CD4-positive, alpha-beta T cell treated with Interleukin-15 for 4 hours (primary cell): ENCODE data around the gene THSD1.

Source experiments
- DNase-seq: peaks from one replicate; pipeline ENCODE4 v3.0.0-alpha.2; 2020; ENCODE audit warnings: low spot score

THSD1 gene, protein sequence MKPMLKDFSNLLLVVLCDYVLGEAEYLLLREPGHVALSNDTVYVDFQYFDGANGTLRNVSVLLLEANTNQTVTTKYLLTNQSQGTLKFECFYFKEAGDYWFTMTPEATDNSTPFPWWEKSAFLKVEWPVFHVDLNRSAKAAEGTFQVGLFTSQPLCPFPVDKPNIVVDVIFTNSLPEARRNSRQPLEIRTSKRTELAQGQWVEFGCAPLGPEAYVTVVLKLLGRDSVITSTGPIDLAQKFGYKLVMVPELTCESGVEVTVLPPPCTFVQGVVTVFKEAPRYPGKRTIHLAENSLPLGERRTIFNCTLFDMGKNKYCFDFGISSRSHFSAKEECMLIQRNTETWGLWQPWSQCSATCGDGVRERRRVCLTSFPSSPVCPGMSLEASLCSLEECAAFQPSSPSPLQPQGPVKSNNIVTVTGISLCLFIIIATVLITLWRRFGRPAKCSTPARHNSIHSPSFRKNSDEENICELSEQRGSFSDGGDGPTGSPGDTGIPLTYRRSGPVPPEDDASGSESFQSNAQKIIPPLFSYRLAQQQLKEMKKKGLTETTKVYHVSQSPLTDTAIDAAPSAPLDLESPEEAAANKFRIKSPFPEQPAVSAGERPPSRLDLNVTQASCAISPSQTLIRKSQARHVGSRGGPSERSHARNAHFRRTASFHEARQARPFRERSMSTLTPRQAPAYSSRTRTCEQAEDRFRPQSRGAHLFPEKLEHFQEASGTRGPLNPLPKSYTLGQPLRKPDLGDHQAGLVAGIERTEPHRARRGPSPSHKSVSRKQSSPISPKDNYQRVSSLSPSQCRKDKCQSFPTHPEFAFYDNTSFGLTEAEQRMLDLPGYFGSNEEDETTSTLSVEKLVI

DNA sequence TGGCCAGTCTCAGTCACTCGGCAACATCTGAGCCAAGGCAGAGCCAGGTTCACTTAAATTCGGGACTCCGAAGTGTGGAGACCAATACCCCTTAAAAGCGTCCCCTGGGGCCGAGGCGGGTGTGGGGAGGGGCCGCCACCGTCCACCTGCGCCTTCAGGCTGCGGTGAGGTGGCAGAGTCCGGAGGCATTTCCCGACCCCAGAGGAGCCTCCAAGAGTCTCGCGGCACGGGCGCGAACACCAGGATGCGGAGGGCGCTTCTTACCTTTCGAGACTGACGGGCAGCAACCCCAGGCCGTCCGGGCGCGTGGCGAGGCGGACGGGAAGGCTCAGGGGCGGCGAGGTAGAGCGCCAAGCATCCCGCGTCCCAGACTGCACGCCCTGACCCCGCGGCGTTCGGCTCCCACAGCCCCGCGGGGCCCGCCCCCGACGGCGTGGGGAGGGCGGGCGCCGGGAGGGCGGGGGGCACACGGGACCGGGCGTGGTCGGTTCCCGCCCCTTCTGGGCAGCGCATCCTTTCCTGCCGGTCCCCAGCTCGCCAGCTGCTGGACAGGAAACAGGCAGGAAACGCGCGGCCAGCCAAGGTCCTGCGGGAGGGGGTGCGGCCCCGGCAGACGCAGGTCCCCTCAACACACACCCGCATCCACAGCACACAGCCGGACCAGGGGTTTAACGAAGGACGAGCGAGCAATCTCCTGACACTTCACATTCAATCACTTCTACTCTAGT is at the start of gene THSD1:
TSS of gene THSD1 (minus strand) at position 406 of the 728 bp plus-strand sequence. CDS start 3,572 bp downstream, outside the sequence.
- no peak for DNase-seq

DNA sequence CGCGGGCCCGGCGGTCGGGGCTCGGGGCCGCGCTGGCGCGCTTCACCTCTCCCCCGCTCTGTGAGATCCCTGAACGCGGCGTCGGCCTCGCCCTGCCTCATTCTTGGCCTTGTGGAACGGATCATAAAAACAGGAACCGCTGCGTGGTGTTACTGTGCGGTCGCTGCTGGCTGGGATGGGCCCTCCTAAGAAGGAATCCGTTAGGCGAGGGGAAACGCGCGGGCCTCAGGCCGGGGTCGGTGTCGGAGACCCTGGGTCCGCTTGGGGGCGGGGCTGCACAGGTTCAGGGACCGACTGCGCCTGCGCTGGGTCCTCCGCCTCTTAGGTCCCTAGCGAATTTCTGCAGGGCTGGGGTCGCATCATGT is 49.7 kb upstream of the THSD1 start:
- DNase-seq: peak; percentile 71

DNA sequence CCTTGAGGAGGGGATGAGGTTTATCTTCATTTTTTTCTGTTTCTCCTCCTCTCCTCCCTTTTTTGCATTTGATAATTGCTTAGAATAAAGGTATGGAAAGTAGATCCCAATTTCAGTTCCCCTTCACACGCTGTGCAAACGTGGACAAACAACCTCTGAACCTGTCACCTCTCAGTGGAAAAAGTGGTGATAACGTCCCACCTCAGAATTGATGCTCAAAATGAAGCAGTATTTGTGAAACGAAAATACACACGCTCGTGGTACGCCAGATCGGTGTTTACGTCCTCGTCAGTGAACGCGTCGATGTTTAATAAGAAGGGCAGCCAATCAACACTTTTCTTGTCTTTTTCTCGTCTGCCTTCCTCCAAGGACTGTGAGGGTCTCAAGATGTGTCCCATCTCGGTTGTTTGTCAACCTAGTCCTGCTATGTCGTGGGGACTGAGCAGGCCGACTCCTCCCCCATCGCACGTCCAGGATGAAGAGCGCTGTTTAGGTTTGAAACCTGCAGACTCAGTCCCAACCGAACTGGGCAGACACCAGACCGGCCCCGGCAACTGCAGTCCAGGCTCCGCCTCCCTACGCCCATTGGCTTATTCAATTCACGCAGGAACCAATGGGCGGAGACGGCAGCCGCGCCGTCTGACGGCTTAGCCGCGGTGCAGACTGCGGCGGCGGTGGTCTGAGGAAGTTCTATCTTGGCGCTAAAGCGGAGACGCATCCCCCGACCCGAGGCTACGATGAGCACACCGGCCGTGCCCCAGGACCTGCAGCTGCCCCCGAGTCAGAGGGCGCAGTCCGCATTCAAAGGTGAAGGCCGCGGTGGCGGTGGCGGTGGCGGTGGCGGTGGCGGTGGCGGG is 49.1 kb upstream of the THSD1 start, which contains the start of gene CKAP2:
TSS of gene CKAP2 (plus strand) at position 659 of the 857 bp plus-strand sequence. CDS start at position 738, 79 bp downstream.
- DNase-seq: peak; percentile 94

DNA sequence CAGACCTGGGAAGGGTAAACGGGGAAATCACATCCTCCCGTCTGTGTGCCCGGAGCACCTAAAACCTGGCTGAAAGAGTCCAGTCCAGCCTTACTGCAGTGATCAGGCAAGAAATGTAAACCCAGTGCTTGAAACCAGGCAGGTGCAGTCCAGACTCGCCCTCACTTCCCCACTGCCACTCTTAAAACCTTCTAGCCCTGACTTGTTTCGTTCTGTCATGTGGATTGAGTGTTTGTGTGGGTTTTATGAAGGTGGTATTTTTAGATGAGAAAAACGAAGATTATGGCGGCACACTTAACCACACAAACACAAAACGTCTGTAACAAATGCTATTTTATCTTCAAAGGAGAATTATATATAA is 48.5 kb upstream of the THSD1 start:
- DNase-seq: no peak

DNA sequence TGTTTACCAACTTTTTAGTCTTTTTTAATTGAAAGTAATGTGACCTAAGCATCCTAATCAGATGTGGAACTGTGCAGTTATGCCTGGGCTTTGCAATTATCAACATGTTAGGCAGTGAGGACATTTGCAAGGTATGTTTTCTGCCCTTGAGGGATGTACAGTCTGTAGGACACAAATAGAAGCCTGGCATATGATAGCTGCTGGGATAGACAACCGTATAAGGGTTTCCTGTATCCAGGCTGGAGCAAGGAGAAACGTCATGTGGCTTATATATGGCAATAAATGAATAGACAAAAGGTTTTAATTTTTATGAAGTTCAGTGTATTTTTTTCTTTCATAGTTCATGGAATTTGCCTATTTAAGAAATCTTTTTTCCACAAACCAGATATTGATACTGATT is 46.5 kb upstream of the THSD1 start:
- no peak for DNase-seq

DNA sequence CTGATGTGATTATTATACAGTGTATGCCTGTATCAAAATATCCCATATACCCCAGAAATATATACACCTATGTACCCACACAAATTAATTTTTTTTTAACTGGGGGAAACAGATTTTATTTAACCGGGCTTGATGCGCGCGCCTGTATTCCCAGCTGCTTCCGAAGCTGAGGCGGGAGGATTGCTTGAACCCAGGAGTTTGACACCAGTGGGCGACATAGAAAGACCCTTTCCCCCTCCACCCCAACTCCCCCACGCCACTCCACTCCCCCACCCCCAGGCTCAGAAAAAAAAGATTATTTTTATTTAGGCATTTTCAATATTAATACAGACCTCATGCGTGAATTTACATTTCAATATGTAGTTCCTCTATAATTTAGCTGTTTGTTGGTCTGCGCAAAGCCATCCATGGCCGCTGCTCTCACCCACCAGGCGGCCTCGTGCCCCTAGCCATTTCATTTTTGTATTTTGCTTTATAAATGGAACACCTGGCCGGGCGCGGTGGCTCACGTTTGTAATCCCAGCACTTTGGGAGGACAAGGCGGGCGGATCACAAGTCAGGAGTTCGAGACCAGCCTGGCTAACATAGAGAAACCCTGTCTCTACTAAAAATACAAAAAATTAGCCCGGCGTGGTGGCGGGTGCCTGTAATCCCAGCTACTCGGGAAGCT is 45.3 kb upstream of the THSD1 start:
- no peak for DNase-seq

DNA sequence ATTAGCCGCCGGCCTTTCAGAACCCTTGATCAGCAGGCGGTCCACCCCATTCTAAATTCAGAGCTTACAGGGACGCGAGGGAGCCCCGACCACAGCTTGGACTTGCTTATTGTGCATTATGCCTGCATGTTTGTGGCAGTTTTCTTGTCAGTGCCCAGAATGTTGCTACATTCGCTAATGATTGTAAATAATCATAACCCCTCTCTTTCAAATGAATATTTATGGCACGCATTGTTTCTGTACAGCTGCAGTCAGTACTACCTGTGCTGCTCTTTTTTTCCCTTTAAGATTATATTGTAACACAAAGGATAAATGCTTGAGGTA is 44.8 kb upstream of the THSD1 start:
- DNase-seq: no peak

DNA sequence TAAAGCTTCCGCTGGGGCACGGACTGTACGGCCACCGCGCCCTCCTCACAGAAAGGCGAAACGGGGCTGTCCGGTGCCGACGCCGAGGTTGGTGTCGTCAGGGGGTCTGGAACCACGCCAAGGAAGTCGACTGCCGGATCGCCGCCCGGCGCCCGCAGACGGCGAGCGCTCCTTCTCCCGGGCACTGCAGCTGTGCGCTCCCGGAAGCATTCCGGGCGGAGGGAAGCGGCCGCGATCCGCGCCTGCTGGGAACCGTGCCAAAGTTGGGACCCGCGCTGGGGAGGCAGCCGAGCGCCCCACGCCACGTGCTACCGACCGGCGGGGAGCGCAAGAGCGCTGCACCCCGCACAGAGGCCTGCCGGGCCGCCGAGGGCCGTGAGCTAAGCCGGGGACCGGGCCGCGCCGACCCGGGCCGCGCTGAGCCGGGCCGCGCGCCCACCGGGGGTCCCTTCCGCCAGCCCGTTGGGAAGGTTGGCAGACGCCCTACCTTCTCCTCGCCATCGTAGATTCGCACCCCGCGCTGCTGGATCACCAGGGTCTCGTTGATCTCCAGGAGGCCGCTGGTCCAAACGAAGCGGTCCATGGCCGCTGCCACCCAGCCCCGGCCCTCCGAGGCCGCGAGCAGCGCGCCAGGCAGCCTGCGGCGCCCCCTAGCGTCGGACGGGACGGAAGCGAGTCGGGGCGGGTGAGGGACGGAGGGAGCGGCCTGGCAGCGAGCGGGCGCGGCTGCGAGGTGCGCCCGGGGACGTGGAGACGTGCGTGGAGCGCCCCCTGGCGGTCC is 44.2 kb upstream of the THSD1 start, which contains the start of gene VPS36:
TSS of gene VPS36 (minus strand) at position 623 of the 781 bp plus-strand sequence. CDS start at position 583, 40 bp downstream.
- DNase-seq: peak; percentile 96

DNA sequence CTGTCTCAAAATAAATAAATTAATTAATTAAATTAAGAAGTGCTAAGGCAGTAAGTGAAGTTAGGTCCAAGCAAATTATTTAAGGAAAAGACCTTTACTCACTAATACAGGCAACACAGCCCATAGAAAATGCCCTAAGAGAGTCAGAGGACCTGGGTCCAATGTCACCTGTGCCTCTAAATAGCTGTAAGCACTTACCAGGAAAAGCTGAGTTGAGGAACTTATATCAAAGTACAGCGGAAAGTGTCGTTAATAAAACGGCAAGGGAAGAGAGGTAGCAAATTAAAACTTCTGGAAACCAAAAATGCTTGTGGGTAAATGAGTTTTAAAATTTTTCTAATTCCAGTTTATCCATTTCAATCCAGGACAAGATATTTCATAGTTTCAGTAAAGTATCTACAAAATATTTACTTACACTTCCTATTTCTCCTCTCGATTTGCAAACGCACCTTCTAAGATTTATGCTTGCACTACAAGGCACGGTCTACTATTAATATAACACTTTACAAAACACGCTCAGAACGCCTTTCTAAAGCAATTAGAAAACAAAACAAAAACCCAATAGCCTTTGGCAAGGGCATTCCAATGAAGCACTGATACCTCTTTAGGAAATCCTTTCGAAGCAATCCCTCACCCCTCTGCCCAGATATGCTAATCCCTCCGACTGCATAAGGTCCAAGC is 43.5 kb upstream of the THSD1 start:
- no peak for DNase-seq

DNA sequence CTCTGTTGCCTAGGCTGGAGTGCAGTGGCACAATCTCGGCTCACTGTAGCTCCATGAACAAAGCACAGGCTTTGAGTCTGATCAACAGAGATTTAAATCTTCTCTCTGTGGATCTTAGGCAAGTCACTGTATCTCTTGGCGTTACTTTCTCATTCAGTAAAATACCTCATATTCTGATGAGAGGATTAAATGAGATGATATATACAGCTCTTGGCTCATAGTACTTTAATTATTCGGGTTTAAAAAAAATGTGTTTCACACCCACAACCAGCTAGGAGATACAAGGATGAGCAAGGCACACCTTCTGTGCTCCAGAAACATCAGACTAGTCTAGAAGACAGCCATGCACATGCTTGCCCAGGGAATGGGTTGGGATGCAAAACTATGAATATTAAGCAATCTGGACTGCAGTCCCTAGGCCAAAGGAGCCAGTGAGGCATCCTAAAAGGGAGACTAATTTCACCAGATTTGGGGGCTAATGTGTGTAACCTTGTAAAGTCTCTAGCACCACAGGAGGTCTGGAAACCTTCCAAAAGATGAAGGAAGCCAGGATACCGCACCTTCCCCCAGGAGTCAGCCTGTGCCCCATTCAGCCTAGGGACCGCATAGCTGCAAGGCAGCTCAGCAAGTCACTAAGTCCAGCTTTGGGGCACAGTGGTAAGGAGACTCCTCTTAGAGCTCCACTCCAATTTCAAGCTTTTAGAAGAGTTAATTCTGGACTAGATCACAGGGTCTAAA is 42.0 kb upstream of the THSD1 start:
- no peak for DNase-seq

DNA sequence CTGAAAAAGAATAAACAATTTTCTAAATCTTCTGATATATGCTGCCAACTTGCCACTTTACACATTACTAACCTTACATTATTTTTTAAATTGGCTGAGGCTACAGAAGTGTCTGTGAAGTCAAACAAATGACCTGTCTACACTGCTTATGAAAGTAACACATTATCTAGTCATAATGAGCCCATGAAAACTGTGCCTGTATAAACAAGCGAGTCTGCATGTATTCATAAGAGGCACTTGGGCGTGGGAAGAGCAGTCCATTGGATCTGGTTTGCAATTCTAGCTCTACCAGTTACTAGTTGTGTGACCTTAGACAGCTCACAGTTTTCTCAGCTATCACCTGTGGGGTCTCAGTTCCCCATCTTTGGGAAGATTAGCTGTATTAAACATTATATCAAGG is 41.4 kb upstream of the THSD1 start:
- no peak for DNase-seq

DNA sequence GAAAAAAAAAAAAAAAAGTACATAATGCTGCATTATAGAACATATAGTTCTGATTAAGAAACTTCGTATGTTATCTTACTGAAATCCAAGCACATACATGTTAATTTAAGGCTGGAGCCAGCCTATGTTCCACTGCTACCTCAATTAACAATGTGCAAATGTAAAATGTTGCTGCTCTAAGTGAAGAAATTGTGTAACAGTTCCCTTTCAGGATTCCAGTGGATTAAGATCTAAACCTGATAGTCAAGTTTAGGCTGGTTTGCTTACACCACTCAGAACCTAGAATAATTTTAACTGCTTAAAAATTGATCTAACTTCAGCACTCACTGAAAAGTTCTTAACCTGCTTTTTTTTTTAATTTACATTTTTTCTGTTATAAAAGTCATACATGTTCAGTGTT is 40.3 kb upstream of the THSD1 start:
- DNase-seq: no peak

DNA sequence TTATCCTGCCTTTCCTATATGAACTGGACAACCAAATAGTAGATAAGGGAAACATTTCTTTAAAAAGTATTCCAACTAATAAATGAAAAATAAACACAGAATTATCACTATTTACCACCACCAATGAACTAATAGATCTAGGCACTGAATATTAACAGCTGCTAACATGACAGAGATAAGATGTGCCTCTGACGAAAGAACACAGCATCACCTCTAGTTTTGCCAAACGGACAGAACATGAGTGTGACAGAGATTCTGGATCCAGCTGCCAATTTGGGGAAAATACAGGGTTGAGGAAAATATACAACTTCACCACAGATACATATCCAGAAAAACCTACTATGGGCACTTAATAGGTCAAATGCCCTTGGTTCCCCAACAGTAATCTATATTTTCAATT is 26.5 kb upstream of the THSD1 start:
- no peak for DNase-seq

DNA sequence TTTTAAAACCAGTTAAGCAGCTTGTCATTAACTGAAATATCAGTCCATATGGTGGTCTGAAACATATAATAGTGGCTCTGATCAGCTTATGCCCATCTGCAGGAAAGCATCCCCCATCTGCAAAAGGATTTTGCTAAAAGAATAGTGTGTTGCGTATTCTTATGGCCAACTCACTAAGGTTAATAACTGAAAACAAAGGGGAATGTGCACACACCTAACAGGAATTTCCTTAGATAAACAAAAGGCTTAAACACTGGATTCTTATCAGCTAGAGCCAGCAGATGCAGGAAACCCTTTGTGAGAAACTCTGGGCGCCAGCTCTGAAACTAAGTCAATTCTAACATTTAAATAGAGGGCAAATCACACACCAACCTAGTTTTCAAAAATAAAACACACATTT is 22.3 kb upstream of the THSD1 start:
- DNase-seq: no peak

DNA sequence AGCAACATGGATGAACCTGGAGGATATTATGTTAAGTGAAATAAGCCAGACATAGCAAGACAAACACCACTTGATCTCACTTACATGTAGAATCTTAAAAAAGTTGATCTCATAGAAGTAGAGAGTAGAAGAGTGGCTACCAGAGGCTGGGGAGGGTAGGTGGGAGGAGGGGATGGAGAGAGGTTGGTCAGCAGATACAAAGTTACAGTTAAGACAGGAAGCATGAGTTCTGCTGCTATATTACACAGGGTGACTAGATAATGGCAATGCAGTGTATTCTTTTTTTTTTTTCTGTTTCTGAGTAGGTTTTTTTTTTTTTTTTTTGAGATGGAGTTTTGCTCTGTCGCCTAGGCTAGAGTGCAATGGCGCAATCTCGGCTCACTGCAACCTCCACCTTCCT is 15.2 kb upstream of the THSD1 start:
- DNase-seq: no peak

DNA sequence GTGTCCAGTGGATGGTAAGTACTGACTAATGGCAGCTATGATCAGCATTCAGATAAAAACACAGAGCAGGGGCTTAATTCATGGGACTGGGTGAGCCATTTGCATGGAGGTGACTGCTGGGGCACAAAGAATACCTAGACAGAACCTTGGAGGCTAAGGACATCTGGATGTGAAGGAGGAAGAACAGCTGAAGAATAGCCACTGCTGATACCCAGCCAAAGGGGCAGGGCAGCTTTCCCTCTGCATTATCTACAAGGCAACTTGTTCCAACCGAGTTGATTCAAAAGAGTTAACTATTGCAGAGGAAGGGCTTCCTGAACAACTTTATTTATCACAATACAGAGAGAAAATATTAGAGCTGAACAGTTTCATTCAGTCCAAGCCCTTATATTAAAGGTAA is 13.1 kb upstream of the THSD1 start:
- no peak for DNase-seq

DNA sequence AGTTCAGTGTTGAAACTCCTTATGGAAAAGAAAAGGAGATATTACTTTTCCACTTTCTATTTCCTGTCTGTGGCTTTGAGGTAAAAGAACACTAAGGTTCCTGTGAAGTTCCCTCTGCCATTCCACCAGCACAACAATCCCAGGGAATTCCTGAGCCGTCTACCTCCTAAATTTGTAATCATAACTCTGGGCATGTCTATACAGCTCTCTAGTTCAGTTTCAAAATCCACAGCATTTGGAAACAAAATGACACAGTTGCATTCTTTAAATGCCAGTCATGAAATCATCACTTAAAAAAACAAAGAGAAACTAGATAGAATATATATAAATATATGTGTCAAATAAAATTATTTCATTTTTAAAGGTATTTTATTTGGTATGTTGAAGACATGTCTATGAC is 9.0 kb upstream of the THSD1 start:
- no peak for DNase-seq

DNA sequence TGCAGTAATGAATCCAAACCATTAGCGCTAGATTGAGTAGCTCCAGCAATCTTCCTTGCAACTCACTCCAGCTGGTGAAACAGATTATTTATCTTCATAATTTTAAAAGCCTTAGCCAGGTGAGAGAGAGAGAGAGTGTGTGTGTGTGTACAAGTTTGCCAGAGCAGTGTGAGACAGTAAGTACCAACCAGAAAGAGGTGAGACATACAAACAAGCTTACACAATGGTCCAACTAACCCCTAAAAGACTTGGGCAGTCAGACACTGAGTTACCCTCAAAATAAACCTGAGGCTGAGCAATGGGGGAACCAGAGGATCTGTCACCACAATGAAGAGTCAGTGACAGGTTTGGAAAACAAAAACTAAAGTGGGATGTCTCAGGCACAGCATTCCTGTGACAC is 8.1 kb upstream of the THSD1 start:
- no peak for DNase-seq

DNA sequence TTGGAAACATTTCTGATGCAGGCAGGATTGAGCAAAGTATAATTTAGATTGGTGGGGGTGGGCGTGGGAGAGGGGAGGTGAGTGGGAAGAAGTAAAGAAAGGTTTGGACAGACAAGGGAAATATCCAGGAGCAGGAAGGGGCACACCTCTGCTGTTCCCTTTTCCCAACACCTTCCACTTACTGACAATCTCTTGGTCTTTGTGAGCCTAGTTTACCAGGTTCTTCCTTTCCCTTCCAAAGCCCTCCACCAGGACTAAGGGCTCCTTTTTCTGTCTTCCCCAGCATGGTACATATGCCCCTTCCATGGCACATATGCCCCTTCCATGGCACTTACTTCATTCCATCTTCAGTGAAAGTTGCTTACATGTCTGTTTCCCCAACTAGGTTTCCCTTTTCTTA is 6.2 kb upstream of the THSD1 start:
- no peak for DNase-seq
